NCI-H82 treated with DMSO at 0.1 percent for 48 hours (cell line): ENCODE results near the gene AIP.
"Not testable (repeated sequence)": the region's sequence is repeated elsewhere in the genome, so short reads cannot be mapped to it uniquely, and the experiment has no call there.

Experiments
- DNase-seq: peaks from one replicate; lab custom pipeline; 2025; ENCODE audit not compliant: unreplicated experiment; lab: John Stamatoyannopoulos, UW

Gene AIP

DNA sequence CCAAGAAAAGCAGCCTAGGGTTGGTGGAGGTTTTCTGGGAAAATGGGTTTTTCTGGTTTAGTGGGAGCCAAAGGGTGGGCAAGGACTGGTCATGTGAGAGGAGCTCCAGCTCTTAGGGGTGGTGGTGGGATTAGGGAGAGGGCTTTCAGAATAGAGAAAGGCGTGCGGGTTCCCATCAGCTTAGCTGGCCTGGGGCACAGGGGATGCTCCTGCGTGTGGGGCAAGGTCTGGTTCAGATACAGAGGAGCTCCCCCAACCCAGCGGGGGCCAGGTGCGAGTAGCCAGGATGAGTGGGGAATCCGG, 14.4 kb upstream of the AIP start:
- no peak for DNase-seq

DNA sequence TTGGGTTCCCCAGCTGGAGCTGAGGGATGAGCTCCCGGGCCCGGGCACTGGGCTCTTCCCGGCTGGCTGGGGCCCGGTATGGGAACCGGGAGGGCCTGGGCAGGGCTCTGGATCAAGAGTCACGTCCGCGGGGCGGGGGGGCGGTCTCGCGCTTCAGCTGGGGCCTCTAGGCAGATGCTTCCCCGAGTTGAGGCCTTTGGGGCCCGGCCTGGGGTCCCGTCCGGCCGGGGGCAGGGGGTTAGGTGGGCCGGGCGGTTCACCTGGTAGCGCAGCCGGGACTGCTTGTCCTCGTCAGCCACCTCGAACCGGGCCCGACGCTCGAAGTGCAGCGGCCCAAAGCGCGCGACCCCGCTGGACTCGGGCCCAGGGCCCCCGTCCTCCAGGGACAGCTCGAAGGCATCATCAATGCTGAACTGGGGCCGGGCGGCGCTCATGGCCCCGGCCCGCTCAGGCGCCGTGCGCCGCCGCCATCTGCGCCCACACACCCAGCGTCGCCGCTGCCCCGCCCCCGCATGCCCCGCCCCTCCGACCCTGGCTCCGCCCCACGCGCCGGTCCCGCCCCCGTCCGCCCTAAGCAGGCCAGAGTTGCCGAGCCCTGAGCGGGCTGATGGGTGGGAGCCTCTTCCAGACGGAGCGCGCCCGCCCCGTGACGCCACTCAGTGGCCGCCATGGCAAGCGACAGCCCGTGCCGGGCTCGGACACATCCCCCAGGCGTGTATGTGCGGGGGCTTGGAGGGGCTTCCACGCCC, 13.9 kb upstream of the AIP start, which contains the start of gene TMEM134:
Gene TMEM134 (minus strand): TSS at position 493 of the 749 bp plus-strand sequence. CDS start 59 bp downstream, at position 434.
- peak; percentile 31 for DNase-seq

DNA sequence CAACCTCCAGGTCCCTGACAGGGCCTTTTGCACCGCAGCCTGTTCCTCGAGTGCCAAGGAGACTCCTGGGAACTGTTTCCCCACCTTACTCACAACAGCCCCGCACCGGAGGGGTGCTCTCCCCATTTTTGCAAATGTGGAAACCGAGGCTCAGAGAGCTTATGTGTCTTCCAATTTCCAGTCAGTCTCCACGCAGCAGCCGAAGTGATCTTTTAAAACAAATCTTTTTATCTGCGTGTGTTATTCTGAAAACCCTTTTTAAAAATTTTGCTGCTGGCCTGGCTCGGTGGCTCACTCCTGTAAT, 13.4 kb upstream of the AIP start:
- DNase-seq = no peak

DNA sequence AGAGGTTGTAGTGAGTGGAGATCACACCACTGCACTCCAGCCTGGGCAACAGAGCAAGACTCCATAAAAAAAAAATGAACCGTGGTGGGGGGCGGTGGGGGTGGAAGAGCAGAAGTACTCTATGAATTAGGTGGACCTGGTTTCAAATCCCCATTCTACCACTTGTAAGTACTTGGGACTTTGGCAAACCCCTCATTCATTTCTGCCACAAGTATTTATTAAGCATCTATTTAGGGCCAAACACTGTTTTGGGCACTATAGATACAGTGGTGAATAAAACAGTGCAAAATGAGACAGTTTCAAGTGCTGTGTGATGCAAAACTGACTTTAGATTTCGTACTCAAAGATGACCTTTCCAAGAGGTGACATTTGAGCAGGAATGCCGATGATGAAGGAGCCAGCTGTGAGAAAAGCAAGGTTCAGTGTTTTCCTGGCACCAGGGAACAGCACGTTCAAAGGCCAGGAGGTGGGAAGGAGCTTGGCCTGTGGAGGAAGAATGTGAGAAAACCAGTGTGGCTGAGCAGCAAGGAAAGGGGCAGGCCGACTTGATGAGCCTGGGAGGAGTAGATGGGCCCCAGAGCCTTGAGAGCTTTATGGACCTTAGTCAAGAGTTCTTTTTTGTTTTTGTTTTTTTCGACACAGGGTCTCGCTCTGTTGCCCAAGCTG, 12.4 kb upstream of the AIP start:
- no peak for DNase-seq

DNA sequence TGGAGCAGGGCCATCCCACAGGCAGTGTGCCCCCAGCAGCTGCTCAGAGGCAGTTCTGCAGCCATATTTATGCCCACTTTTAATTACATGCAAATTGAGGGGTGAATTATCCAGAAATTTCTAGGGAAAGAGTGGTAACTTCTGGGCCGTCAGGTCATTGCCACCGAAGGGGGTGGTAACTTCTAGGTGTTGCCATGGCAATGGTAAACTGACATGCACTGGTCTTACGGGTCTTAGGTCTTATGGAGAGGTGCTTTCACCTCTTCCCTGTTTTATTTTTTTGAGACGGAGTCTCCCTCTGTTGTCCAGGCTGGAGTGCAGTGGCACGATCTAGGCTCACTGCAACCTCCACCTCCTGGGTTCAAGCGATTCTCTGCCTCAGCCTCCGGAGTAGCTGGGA, 9.9 kb upstream of the AIP start:
- DNase-seq = no peak

DNA sequence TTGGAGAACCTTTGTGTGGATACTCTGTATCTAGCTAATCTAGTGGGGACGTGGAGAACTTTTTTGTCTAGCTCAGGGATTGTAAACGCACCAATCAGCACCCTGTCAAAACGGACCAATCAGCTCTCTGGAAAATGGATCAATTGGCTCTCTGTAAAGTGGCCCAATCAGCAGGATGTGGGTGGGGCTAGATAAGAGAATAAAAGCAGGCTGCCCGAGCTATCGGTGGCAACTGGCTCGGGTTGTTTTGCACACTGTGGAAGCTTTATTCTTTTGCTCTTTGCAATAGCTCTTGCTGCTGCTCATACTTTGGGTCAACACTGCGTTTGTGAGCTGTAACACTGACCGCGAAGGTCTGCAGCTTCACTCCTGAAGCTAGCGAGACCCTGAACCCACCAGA, 6.1 kb upstream of the AIP start:
- not testable (repeated sequence) for DNase-seq

DNA sequence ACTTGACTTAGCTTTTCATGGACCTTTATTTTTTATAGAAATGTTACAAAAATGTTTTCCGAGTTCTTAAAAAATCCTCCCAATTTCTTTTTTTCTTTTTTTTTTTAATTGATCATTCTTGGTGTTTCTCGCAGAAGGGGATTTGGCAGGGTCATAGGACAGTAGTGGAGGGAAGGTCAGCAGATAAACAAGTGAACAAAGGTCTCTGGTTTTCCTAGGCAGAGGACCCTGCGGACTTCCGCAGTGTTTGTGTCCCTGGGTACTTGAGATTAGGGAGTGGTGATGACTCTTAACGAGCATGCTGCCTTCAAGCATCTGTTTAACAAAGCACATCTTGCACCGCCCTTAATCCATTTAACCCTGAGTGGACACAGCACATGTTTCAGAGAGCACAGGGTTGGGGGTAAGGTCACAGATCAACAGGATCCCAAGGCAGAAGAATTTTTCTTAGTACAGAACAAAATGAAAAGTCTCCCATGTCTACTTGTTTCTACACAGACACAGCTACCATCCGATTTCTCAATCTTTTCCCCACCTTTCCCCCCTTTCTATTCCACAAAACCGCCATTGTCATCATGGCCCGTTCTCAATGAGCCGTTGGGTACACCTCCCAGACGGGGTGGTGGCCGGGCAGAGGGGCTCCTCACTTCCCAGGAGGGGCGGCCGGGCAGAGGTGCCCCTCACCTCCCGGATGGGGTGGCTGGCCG, 5.3 kb upstream of the AIP start:
- not testable (repeated sequence) for DNase-seq

DNA sequence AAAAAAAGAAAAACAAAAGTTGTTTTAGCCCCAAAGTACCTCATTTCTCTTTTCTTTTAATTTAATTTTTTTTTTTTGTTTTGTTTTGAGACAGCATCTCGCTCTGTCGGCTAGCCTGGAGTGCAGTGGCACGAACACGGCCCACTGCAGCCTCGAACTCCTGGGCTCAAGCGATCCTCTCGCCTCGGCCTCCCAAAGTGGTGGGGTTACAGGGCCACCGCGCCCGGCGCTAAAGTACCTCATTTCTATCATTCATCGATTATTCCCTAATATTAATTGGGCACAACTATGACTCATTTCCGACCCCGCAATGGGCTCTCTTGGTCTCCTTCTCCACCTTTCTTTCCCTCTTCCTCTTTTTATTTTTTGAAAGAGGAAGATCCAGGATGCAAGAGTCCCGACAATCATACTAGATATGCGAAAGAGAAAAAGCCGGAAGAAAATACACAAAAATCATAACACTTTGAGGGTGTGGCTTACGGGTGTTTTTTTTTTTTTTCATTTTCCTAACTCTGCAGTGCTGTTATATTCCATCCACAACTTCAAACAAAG, 475 bp upstream of the AIP start:
- DNase-seq = no peak

DNA sequence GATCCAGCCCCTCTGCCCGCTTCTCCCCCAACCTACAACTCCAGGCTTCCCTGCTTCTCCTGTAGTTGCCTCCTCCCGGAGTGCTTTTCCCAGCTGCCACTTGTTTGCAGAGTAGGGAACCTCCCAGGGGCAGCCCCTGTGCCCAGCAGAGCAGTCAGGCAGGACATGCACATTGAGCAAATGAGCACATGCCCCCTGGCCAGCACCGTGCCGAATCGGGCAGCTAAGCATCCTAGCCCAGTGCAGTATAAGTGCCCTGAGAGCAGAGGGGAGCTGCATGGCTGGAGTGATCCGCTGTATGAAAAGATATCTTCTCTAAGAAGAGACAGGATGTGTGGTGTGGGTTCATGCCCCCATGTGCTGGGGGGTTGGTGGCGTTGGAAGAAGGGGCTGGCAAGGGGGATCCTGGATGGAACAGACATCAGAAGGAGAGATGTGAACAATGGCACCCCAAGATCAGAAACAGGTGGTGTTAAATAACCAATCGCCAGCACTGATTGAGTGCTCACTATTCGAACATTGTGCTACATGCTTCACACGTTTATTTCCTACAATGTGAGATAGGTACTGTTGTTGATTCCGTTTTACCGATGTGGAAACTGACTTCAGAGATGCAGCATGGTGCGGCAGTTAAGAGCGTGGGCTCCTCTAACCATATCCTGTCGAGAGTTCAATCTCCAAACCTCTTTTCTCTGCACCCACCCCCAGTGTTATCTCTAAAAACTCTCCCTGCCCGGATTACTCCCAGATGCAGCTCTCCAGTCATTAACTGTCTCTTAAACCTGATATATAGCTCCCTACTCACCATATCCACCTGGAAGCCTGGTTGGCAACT, 1.2 kb downstream of the AIP start:
- DNase-seq = no peak

DNA sequence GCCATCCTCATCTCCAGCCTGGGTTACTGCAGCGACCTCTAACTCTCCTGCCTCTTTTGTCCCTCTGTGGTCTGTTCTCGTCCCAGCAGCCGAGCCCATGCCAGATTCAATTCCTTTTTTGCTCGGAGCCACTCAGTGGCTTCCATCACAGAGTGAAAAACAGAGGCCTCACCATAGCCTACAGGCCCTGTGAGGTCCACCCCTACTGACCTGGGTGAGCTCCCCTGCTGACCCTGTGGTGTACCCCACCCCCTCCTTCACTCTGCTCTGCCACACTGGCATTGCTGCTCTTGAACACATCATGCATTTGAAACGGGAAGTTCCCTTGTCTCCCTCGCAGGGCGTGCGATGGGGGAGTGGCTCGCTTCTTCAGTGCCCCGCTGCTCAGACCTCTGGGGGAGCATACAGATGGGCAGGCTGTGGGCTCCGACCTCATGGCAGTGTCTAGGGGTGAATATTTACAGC, 2.1 kb downstream of the AIP start:
- no peak for DNase-seq

DNA sequence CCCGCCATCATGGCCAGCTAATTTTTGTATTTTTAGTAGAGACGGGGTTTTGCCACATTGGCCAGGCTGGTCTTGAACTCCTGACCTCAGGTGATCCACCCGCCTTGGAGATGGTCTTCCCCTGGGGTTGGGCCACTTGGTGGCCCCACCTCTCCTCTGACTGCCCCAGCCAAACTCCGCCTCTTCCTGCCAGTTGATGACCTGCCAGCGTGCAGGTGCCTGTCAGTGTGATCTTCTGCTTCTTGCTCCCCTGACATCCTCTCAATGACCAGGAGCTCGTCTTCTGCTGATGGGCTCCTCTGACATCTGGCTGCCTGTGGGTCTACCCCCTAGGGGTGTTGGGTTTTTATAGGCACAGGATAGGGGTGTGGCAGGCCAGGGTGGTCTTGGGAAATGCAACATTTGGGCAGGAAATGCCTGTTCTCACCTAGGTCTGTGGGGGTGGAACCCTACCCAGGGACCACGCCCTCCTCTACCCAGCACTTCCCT, 3.1 kb downstream of the AIP start:
- DNase-seq = not testable (repeated sequence)

DNA sequence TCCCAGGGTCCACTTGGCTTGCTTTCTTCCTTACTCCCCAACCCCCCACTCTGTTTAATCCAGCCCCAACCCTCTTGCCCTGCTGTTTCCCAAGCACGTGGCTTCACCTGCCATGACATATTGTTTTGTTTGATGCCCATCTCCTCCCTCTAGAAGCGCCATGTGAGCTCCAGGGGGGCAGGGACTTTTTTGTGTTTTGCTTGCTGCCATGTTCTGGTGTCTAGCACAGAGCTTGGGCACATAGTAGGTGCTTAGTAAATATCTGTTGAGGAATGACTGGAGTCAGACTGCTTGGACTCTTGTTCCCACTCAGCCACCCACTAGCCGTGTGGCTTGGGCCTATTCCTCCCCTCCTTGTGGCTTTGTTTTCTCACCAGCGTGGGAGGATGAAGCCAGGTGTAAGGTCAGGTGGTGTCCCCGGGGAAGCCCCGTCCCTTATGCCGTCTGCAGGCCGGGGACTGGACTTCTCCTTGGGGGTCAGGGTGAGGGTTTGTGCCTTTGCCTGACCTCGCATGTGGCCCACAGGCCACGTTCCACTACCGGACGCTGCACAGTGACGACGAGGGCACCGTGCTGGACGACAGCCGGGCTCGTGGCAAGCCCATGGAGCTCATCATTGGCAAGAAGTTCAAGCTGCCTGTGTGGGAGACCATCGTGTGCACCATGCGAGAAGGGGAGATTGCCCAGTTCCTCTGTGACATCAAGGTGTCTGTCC, 3.8 kb downstream of the AIP start:
- DNase-seq = no peak

DNA sequence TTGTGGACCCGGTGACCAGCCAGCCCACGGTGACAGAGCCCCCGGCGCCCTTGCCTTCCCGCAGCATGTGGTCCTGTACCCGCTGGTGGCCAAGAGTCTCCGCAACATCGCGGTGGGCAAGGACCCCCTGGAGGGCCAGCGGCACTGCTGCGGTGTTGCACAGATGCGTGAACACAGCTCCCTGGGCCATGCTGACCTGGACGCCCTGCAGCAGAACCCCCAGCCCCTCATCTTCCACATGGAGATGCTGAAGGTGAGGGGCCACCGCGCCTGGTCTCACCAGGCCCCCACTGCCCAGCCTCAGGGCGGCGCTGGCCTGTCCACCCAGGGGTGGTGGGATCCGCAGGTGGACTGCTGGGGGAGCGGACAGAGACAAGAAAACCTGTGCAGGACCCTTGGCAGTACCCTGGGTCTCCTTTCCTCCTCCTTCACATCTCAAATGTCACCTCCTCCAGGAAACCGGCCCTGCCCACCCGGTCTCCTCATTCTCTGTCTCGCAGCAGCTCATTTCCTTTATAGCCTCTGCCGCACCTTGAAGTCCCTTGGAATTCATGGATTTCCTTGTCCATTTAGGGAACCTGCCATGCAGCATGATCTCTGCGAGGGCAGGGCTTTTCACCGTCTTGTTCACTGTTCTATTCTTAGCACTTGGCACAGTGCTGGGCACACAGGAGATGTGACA, 6.5 kb downstream of the AIP start:
- DNase-seq = no peak

DNA sequence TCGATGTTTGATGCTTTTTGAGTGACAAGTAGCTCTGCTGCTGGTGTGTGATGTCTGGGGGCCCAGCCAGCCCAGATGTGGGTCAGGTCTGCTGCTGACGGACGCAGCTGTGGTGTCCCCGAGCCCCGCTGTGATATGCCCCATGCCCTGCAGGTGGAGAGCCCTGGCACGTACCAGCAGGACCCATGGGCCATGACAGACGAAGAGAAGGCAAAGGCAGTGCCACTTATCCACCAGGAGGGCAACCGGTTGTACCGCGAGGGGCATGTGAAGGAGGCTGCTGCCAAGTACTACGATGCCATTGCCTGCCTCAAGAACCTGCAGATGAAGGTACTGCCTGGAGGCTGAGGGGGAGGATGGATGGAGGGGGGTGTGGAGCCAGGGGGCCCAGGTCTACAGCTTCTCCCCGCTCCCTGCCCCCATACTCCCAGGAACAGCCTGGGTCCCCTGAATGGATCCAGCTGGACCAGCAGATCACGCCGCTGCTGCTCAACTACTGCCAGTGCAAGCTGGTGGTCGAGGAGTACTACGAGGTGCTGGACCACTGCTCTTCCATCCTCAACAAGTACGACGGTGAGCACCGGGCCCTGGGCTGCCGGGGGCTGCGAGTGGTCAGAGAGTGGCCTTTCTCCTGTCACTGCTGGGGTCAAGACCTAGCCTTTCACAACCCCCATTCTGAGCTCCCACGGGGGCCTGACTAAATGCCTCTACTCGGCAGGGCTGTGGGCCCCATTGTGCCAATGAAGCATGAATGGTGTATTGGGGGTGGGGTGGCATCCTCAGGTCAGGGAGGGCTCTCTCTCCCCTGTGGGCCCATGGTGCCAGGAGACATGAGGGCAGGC, 7.3 kb downstream of the AIP start:
- DNase-seq = no peak

DNA sequence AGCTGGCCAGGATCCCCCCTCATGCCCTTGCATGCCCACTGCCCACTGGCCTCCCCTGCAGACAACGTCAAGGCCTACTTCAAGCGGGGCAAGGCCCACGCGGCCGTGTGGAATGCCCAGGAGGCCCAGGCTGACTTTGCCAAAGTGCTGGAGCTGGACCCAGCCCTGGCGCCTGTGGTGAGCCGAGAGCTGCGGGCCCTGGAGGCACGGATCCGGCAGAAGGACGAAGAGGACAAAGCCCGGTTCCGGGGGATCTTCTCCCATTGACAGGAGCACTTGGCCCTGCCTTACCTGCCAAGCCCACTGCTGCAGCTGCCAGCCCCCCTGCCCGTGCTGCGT, 7.9 kb downstream of the AIP start:
- no peak for DNase-seq

DNA sequence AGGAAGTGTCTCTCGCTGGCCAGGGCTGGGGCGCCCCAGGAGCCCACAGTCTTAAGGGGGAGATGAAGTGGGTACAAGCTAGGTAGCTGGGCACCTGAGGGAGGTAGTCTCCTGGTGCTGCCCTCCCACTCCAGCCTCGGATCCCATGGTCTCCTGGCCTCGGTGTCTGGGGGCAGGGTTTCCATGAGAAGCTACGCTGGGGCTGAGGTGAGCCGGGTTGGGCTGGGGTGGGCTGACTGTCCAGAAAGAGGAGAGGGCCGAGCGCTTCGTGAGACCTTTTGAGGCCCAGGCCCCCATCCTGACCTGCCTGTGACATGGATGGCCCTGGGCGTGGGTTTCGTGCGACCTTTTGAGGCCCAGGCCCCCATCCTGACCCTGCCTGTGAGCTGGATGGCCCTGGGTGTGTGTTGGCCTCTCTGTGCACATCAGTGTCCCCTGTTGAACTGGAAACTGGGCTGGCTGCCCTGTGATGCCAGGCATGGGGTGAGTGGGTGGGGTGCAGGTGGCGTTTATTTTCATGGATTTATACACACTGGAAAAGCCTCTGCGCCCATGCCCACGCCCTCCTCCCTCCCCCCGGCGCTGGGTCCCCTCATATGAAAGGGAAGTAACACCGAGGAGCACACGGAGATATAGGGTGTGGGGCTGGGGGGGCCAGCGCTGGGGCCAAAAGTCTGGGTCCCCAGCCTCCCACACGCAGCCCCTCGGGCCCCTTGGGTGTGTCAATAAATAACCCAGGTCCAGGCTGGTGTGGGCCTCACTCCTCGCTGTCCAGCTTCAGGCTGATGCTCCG, 8.6 kb downstream of the AIP start:
- DNase-seq = no peak

DNA sequence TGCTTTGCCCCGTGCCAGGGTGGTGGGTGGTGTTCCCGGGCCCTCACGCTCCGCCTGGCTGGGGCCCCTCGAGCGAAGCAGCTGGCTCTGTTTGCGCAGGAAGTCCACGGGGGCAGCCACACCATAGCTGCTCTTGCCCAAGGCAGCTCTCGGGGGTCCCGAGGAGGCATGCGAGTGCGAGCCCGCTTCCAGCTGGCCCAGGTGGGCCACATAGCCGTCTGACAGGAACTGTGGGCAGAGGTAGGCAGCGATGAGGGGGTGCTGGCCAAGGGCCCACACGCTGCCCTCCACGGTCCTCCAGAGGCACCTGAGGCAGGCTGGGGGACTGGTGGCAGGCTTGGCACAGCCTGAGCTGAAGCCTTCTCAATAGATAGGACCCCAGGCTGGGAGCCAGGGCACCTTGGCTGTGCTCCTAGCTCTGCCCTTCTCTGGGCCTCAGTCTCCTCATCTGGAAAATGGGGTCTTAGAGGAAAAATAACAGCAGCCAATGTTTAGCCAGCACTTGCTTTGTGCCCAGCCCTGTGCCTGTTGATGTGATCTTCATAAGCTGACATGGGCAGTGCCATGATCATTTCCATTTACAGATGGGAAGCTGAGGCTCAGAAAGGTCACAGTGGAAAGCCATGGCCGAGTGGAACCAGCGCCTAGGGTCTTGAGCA, 9.4 kb downstream of the AIP start:
- no peak for DNase-seq
